Bronchial epithelial cell (primary cell): ENCODE measurements around the gene MAJIN. TPM values are rescaled to one million over a fixed set of nuclear protein-coding genes. Genes with fewer than 3 reads are reported as not detected.

Source experiments
- DNase-seq: peaks from one replicate; pipeline ENCODE4 v3.0.0-alpha.2; 2010; ENCODE audit warnings: low read depth
- FAIRE-seq: peaks from 2 replicates; lab custom pipeline; 2011; peaks lifted over from hg19 to GRCh38; lab: Jason Lieb, UNC
- H3K27me3 ChIP-seq: 2 replicates; pipeline ENCODE4 v1.5.1; 2011; ENCODE audit warnings: low read length; ENCODE audit not compliant: control insufficient read depth, insufficient read depth
- H3K36me3 ChIP-seq: 2 replicates; pipeline ENCODE4 v1.5.1; 2011; ENCODE audit warnings: low read length; ENCODE audit not compliant: control insufficient read depth, insufficient read depth
- H3K4me3 ChIP-seq: 2 replicates; pipeline ENCODE4 v1.5.1; 2011; ENCODE audit warnings: mild to moderate bottlenecking, low read depth, low read length, control low read depth
- CTCF ChIP-seq: IDR thresholded peaks from 2 replicates; pipeline ENCODE4 v1.5.1; 2011; ENCODE audit warnings: mild to moderate bottlenecking, moderate library complexity, low read length, control low read depth, inconsistent platforms; ENCODE audit not compliant: insufficient read depth, severe bottlenecking
- total RNA-seq: library from RNA; depleted of rRNA; stranded (reverse); fragments of >200 nt; gene quantifications from 2 replicates; pipeline ENCODE4 v1.2.1, GENCODE V29; 2014

The MAJIN gene
- total RNA-seq, 1 donor from 2014 or later: not detected

DNA sequence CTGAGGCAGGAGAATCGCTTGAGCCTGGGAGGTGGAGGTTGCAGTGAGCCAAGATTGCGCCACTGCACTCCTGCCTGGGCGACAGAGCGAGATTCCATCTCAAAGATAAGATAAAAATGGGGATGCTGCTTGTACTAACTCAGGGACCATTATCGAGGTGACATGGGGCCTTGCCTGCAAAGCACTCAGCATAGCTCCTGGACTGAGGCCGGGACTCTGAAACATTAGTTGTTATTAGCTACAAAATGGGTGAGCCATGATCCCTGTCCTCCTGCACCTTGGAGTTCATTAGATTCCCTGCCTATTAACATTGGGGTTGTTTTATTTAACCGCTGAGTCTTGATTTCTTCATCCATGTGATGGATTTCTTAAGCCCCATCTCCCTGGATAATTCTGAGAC, 42.3 kb downstream of the MAJIN start:
- peaks cover 28% of the 10 kb centered on the region for H3K36me3 ChIP-seq
- no peak for TF ChIP-seq CTCF
- H3K4me3 ChIP-seq: no peak overlapping the region
- FAIRE-seq: no peak
- no peak for DNase-seq
- H3K27me3 ChIP-seq: no peaks in the 10 kb centered on the region

- H3K36me3 ChIP-seq: peaks cover 26% of the 10 kb centered on the region
- no peak for FAIRE-seq
- H3K4me3 ChIP-seq: no peak overlapping the region
- no peak for TF ChIP-seq CTCF
- no peak for DNase-seq
- H3K27me3 ChIP-seq: no peaks in the 10 kb centered on the region
Observed at GRCh38 chr11:64928957-64929356, 43.0 kb downstream of the MAJIN start.

- TF ChIP-seq CTCF: no peak
- no peaks in the 10 kb centered on the region for H3K27me3 ChIP-seq
- no peak overlapping the region for H3K4me3 ChIP-seq
- peaks cover 21% of the 10 kb centered on the region for H3K36me3 ChIP-seq
- no peak for FAIRE-seq
- DNase-seq: no peak
Observed at GRCh38 chr11:64926689-64927088, 45.2 kb downstream of the MAJIN start.

GRCh38 chr11:64925536-64926436, 46.1 kb downstream of the MAJIN start:
- no peak for FAIRE-seq
- H3K36me3 ChIP-seq: peaks cover 17% of the 10 kb centered on the region
- no peak for DNase-seq

GRCh38 chr11:64924910-64925284, 47.0 kb downstream of the MAJIN start:
- TF ChIP-seq CTCF: no peak
- no peak for FAIRE-seq
- DNase-seq: no peak
- H3K36me3 ChIP-seq: peaks cover 11% of the 10 kb centered on the region
- H3K27me3 ChIP-seq: no peaks in the 10 kb centered on the region
- peak overlapping the region; percentile 83 for H3K4me3 ChIP-seq

More at GRCh38 chr11:64925536-64926436, 46.1 kb downstream of the MAJIN start:
- Histone ChIP-seq H3K4me3 (peak overlapping the region; percentile 83), H3K27me3 (no peaks in the 10 kb centered on the region)
- no peak for TF ChIP-seq CTCF
